Mammary epithelial cell (primary cell): Measurements from ENCODE around the gene TYSND1.

Experiments
- EZH2 ChIP-seq: IDR thresholded peaks from 2 replicates; pipeline ENCODE4 v1.6.1; 2012; ENCODE audit warnings: low read length, inconsistent platforms, borderline replicate concordance
- TF ChIP-seq, protein P1 (sequence below), 2 donors: IDR thresholded peaks in 1 of 2; conservative IDR thresholded peaks in 1 of 2; 2 replicates each; pipeline ENCODE4 v1.5.1; 2011 to 2012; ENCODE audit warnings: inconsistent platforms in 2 of 2, low read length in 2 of 2, mild to moderate bottlenecking in 2 of 2, control low read depth in 1 of 2, low read depth in 1 of 2; ENCODE audit not compliant: insufficient read depth in 1 of 2; ENCODE audit errors: extremely low read depth in 1 of 2

- TF ChIP-seq, protein P1, sequence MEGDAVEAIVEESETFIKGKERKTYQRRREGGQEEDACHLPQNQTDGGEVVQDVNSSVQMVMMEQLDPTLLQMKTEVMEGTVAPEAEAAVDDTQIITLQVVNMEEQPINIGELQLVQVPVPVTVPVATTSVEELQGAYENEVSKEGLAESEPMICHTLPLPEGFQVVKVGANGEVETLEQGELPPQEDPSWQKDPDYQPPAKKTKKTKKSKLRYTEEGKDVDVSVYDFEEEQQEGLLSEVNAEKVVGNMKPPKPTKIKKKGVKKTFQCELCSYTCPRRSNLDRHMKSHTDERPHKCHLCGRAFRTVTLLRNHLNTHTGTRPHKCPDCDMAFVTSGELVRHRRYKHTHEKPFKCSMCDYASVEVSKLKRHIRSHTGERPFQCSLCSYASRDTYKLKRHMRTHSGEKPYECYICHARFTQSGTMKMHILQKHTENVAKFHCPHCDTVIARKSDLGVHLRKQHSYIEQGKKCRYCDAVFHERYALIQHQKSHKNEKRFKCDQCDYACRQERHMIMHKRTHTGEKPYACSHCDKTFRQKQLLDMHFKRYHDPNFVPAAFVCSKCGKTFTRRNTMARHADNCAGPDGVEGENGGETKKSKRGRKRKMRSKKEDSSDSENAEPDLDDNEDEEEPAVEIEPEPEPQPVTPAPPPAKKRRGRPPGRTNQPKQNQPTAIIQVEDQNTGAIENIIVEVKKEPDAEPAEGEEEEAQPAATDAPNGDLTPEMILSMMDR (conservative IDR thresholded peaks at IDR 0.05 in 1 of 2, IDR thresholded peaks at IDR 0.05 in 1 of 2; ENCODE audit: extremely low read depth in 1 of 2, insufficient read depth in 1 of 2, low read depth in 1 of 2, low read length in 2 of 2): no peak
- no peak for TF ChIP-seq EZH2
Observed at GRCh38 chr10:70162151-70162891, 15.8 kb upstream of the TYSND1 start.
